CD4-positive, alpha-beta T cell treated with Interleukin-15 for 1 hour (primary cell): ENCODE measurements around the gene GRB7.
A peak's percentile ranks its signal among the peaks of the same experiment; 100 is the strongest.
"Not testable (repeated sequence)": the region's sequence is repeated elsewhere in the genome, so short reads cannot be mapped to it uniquely, and the experiment has no call there.

Experiments
- DNase-seq: peaks from one replicate; pipeline ENCODE4 v3.0.0-alpha.2; 2020

The GRB7 gene

GRCh38 chr17:39709998-39710964 is 27.5 kb upstream of the GRB7 start:
- no peak for DNase-seq

- not testable (repeated sequence) for DNase-seq
These were observed 26.7 kb upstream of the GRB7 start for GRCh38 chr17:39711071-39711470.

- DNase-seq = no peak
These were observed 25.9 kb upstream of the GRB7 start for GRCh38 chr17:39711851-39712250.

GRCh38 chr17:39714234-39714633 is 23.5 kb upstream of the GRB7 start:
- DNase-seq = no peak

GRCh38 chr17:39715375-39716072 is 22.2 kb upstream of the GRB7 start:
- DNase-seq = no peak

- no peak for DNase-seq
These were observed 21.5 kb upstream of the GRB7 start for GRCh38 chr17:39716073-39716818.

GRCh38 chr17:39716879-39717536 is 20.7 kb upstream of the GRB7 start:
- DNase-seq = no peak

- no peak for DNase-seq
These were observed 20.1 kb upstream of the GRB7 start for GRCh38 chr17:39717660-39718059.

GRCh38 chr17:39719563-39720355 is 18.0 kb upstream of the GRB7 start:
- DNase-seq = no peak

GRCh38 chr17:39722104-39722503 is 15.6 kb upstream of the GRB7 start:
- DNase-seq = no peak

- no peak for DNase-seq
These were observed 14.5 kb upstream of the GRB7 start for GRCh38 chr17:39722965-39723848.

GRCh38 chr17:39724731-39725130 is 13.0 kb upstream of the GRB7 start:
- DNase-seq = no peak

- DNase-seq = not testable (repeated sequence)
These were observed 11.8 kb upstream of the GRB7 start for GRCh38 chr17:39725923-39726322.

- no peak for DNase-seq
These were observed 11.1 kb upstream of the GRB7 start for GRCh38 chr17:39726617-39727016.

GRCh38 chr17:39727556-39727955 is 10.2 kb upstream of the GRB7 start:
- no peak for DNase-seq

- DNase-seq = no peak
These were observed 8.4 kb upstream of the GRB7 start for GRCh38 chr17:39729280-39729851.

- peak; percentile 89 for DNase-seq
These were observed 7.4 kb upstream of the GRB7 start, which contains the start of gene MIEN1 for GRCh38 chr17:39730095-39730921. Gene MIEN1, minus strand, starts transcription at chr17:39730532. Its CDS starts 37 bp downstream, at chr17:39730495.

GRCh38 chr17:39732586-39732985 is 5.2 kb upstream of the GRB7 start:
- DNase-seq = no peak

- DNase-seq = no peak
These were observed 1.9 kb upstream of the GRB7 start for GRCh38 chr17:39735882-39736281.
